22Rv1 (cell line): ENCODE measurements around the gene EXOC4.

Source experiments
- CTCF ChIP-seq: fragments of 450-650 bp; IDR thresholded peaks from 2 replicates; pipeline ENCODE4 v1.5.1; 2017; ENCODE audit warnings: mild to moderate bottlenecking
- ZFX ChIP-seq: fragments of 450-650 bp; IDR thresholded peaks from 2 replicates; pipeline ENCODE4 v1.6.1; 2017; ENCODE audit warnings: antibody characterized with exemption, borderline replicate concordance

GRCh38 chr7:134022286-134022911 is 769.5 kb downstream of the EXOC4 start:
- TF ChIP-seq CTCF (no peak), ZFX (no peak)
